ENCODE results near the gene NAT8.
"Not testable (repeated sequence)": the region's sequence is repeated elsewhere in the genome, so short reads cannot be mapped to it uniquely, and the experiment has no call there.

Gene NAT8

GRCh38 chr2:73667239-73667638, 25.0 kb upstream of the NAT8 start:
- WGBS, result no CpG with 5 or more reads among the region's 3 CpGs
- H3K4ac ChIP-seq (ENCODE audit: low read depth in 1 of 2, low read length in 2 of 2); H3K27ac ChIP-seq (ENCODE audit: low read length, poor library complexity, severe bottlenecking); H2BK120ac ChIP-seq (ENCODE audit: low read depth, low read length); H3K18ac ChIP-seq (ENCODE audit: low read depth in 1 of 2, low read length in 2 of 2); H3K4me3 ChIP-seq (ENCODE audit: insufficient read depth in 1 of 2, low read depth in 1 of 2, low read length in 2 of 2); H2AK5ac ChIP-seq (ENCODE audit: low read length, severe bottlenecking); H2BK15ac ChIP-seq (ENCODE audit: low read depth, poor library complexity, severe bottlenecking); H3K14ac ChIP-seq (ENCODE audit: low read length in 2 of 2); H2AFZ ChIP-seq (ENCODE audit: low read depth, low read length); H3K36me3 ChIP-seq (ENCODE audit: control insufficient read depth in 1 of 2, insufficient read depth in 2 of 2, low read depth in 1 of 2, low read length in 2 of 2); H3K4me1 ChIP-seq (ENCODE audit: control insufficient read depth, insufficient read depth, low read depth, low read length); H4K91ac ChIP-seq (ENCODE audit: low read length); H2BK12ac ChIP-seq (ENCODE audit: low read length in 2 of 2); DNase-seq; H3K4me2 ChIP-seq (ENCODE audit: low read length, poor library complexity, severe bottlenecking); H3K9ac ChIP-seq (ENCODE audit: low read length); H4K8ac ChIP-seq (ENCODE audit: low read length); H3K9me3 ChIP-seq (ENCODE audit: control insufficient read depth, low read length); H3K23ac ChIP-seq (ENCODE audit: low read length in 2 of 2); H3K79me1 ChIP-seq (replicated peaks; ENCODE audit: low read length, poor library complexity, severe bottlenecking); H2BK5ac ChIP-seq (ENCODE audit: low read depth, low read length, poor library complexity, severe bottlenecking): not testable (repeated sequence)
- peaks cover 0 to 30% of the 10 kb centered on the region in 2 experiments for H3K27me3 ChIP-seq (ENCODE audit: control insufficient read depth in 1 of 2, insufficient read depth in 1 of 2, low read length in 2 of 2)

- H3K18ac ChIP-seq (ENCODE audit: low read depth in 1 of 2, low read length in 2 of 2), result no peak overlapping the region
- no peaks in the 10 kb centered on the region for H3K79me1 ChIP-seq (replicated peaks; ENCODE audit: low read length, poor library complexity, severe bottlenecking)
- no peak overlapping the region for H4K8ac ChIP-seq (ENCODE audit: low read length)
- no peak overlapping the region for H3K27ac ChIP-seq (ENCODE audit: low read length, poor library complexity, severe bottlenecking)
- no peak for DNase-seq
- H3K4me2 ChIP-seq (ENCODE audit: low read length, poor library complexity, severe bottlenecking), result no peak overlapping the region
- H2BK5ac ChIP-seq (ENCODE audit: low read depth, low read length, poor library complexity, severe bottlenecking), result no peak overlapping the region
- H3K27me3 ChIP-seq (ENCODE audit: control insufficient read depth in 1 of 2, insufficient read depth in 1 of 2, low read length in 2 of 2), result peaks cover 3 to 24% of the 10 kb centered on the region in 2 experiments
- no peak overlapping the region for H2AFZ ChIP-seq (ENCODE audit: low read depth, low read length)
- H3K4ac ChIP-seq (ENCODE audit: low read depth in 1 of 2, low read length in 2 of 2), result no peak overlapping the region
- H2BK120ac ChIP-seq (ENCODE audit: low read depth, low read length), result no peak overlapping the region
- no peak overlapping the region for H3K4me3 ChIP-seq (ENCODE audit: insufficient read depth in 1 of 2, low read depth in 1 of 2, low read length in 2 of 2)
- no peak overlapping the region for H2AK5ac ChIP-seq (ENCODE audit: low read length, severe bottlenecking)
- no peak overlapping the region for H2BK12ac ChIP-seq (ENCODE audit: low read length in 2 of 2)
- peaks cover 9% of the 10 kb centered on the region for H3K9me3 ChIP-seq (ENCODE audit: control insufficient read depth, low read length)
- no peaks in the 10 kb centered on the region for H3K36me3 ChIP-seq (ENCODE audit: control insufficient read depth in 1 of 2, insufficient read depth in 2 of 2, low read depth in 1 of 2, low read length in 2 of 2)
- no peak overlapping the region for H4K91ac ChIP-seq (ENCODE audit: low read length)
- no peak overlapping the region for H3K23ac ChIP-seq (ENCODE audit: low read length in 2 of 2)
- 100% methylated on average over 1 of the region's 2 CpGs for WGBS
- H3K14ac ChIP-seq (ENCODE audit: low read length in 2 of 2), result no peak overlapping the region
- H3K9ac ChIP-seq (ENCODE audit: low read length), result no peak overlapping the region
- no peak overlapping the region for H2BK15ac ChIP-seq (ENCODE audit: low read depth, poor library complexity, severe bottlenecking)
- no peaks in the 10 kb centered on the region for H3K4me1 ChIP-seq (ENCODE audit: control insufficient read depth, insufficient read depth, low read depth, low read length)
Observed at GRCh38 chr2:73654175-73654574, 12.0 kb upstream of the NAT8 start.

- H3K4me2 ChIP-seq (ENCODE audit: low read length, poor library complexity, severe bottlenecking), result no peak overlapping the region
- H3K79me1 ChIP-seq (replicated peaks; ENCODE audit: low read length, poor library complexity, severe bottlenecking), result no peaks in the 10 kb centered on the region
- no peak overlapping the region for H3K9ac ChIP-seq (ENCODE audit: low read length)
- no peak overlapping the region for H3K18ac ChIP-seq (ENCODE audit: low read depth in 1 of 2, low read length in 2 of 2)
- H4K8ac ChIP-seq (ENCODE audit: low read length), result no peak overlapping the region
- H3K23ac ChIP-seq (ENCODE audit: low read length in 2 of 2), result no peak overlapping the region
- no peak overlapping the region for H2BK120ac ChIP-seq (ENCODE audit: low read depth, low read length)
- WGBS, result 71% methylated on average over 1 of the region's 3 CpGs
- peaks cover 3 to 38% of the 10 kb centered on the region in 2 experiments for H3K27me3 ChIP-seq (ENCODE audit: control insufficient read depth in 1 of 2, insufficient read depth in 1 of 2, low read length in 2 of 2)
- no peak overlapping the region for H3K4me3 ChIP-seq (ENCODE audit: insufficient read depth in 1 of 2, low read depth in 1 of 2, low read length in 2 of 2)
- H3K4ac ChIP-seq (ENCODE audit: low read depth in 1 of 2, low read length in 2 of 2), result no peak overlapping the region
- H2BK5ac ChIP-seq (ENCODE audit: low read depth, low read length, poor library complexity, severe bottlenecking), result no peak overlapping the region
- H2AFZ ChIP-seq (ENCODE audit: low read depth, low read length), result no peak overlapping the region
- H2BK15ac ChIP-seq (ENCODE audit: low read depth, poor library complexity, severe bottlenecking), result no peak overlapping the region
- H2AK5ac ChIP-seq (ENCODE audit: low read length, severe bottlenecking), result no peak overlapping the region
- no peak overlapping the region for H2BK12ac ChIP-seq (ENCODE audit: low read length in 2 of 2)
- no peaks in the 10 kb centered on the region for H3K4me1 ChIP-seq (ENCODE audit: control insufficient read depth, insufficient read depth, low read depth, low read length)
- H3K14ac ChIP-seq (ENCODE audit: low read length in 2 of 2), result no peak overlapping the region
- no peak overlapping the region for H4K91ac ChIP-seq (ENCODE audit: low read length)
- no peaks in the 10 kb centered on the region for H3K9me3 ChIP-seq (ENCODE audit: control insufficient read depth, low read length)
- H3K27ac ChIP-seq (ENCODE audit: low read length, poor library complexity, severe bottlenecking), result no peak overlapping the region
- no peaks in the 10 kb centered on the region for H3K36me3 ChIP-seq (ENCODE audit: control insufficient read depth in 1 of 2, insufficient read depth in 2 of 2, low read depth in 1 of 2, low read length in 2 of 2)
- DNase-seq, result no peak
Observed at GRCh38 chr2:73652348-73652747, 10.1 kb upstream of the NAT8 start.

GRCh38 chr2:73651591-73652230, 9.5 kb upstream of the NAT8 start:
- no peak for DNase-seq
- H2BK15ac ChIP-seq (ENCODE audit: low read depth, poor library complexity, severe bottlenecking), result no peak overlapping the region
- H3K4ac ChIP-seq (ENCODE audit: low read depth in 1 of 2, low read length in 2 of 2), result no peak overlapping the region
- H4K91ac ChIP-seq (ENCODE audit: low read length), result no peak overlapping the region
- H3K9me3 ChIP-seq (ENCODE audit: control insufficient read depth, low read length), result no peaks in the 10 kb centered on the region
- H3K18ac ChIP-seq (ENCODE audit: low read depth in 1 of 2, low read length in 2 of 2), result no peak overlapping the region
- H2BK5ac ChIP-seq (ENCODE audit: low read depth, low read length, poor library complexity, severe bottlenecking), result no peak overlapping the region
- H3K23ac ChIP-seq (ENCODE audit: low read length in 2 of 2), result no peak overlapping the region
- H3K27ac ChIP-seq (ENCODE audit: low read length, poor library complexity, severe bottlenecking), result no peak overlapping the region
- H3K36me3 ChIP-seq (ENCODE audit: control insufficient read depth in 1 of 2, insufficient read depth in 2 of 2, low read depth in 1 of 2, low read length in 2 of 2), result no peaks in the 10 kb centered on the region
- WGBS, result 85% methylated on average over 5 of the region's 6 CpGs
- no peak overlapping the region for H2BK120ac ChIP-seq (ENCODE audit: low read depth, low read length)
- H2AFZ ChIP-seq (ENCODE audit: low read depth, low read length), result no peak overlapping the region
- H2AK5ac ChIP-seq (ENCODE audit: low read length, severe bottlenecking), result no peak overlapping the region
- H3K79me1 ChIP-seq (replicated peaks; ENCODE audit: low read length, poor library complexity, severe bottlenecking), result no peaks in the 10 kb centered on the region
- no peak overlapping the region for H3K4me2 ChIP-seq (ENCODE audit: low read length, poor library complexity, severe bottlenecking)
- no peak overlapping the region for H3K9ac ChIP-seq (ENCODE audit: low read length)
- no peaks in the 10 kb centered on the region for H3K4me1 ChIP-seq (ENCODE audit: control insufficient read depth, insufficient read depth, low read depth, low read length)
- H3K4me3 ChIP-seq (ENCODE audit: insufficient read depth in 1 of 2, low read depth in 1 of 2, low read length in 2 of 2), result no peak overlapping the region
- H2BK12ac ChIP-seq (ENCODE audit: low read length in 2 of 2), result no peak overlapping the region
- H3K27me3 ChIP-seq (ENCODE audit: control insufficient read depth in 1 of 2, insufficient read depth in 1 of 2, low read length in 2 of 2), result peaks cover 3 to 38% of the 10 kb centered on the region in 2 experiments
- H4K8ac ChIP-seq (ENCODE audit: low read length), result no peak overlapping the region
- no peak overlapping the region for H3K14ac ChIP-seq (ENCODE audit: low read length in 2 of 2)

Data from mesenchymal stem cell (in vitro differentiated cells and primary cell).